Mesothelial cell of epicardium (in vitro differentiated cells): ENCODE data around the gene DHPS. TPM values are rescaled to one million over a fixed set of nuclear protein-coding genes. Genes with fewer than 3 reads are reported as not detected.
"Not testable (repeated sequence)": the region's sequence is repeated elsewhere in the genome, so short reads cannot be mapped to it uniquely, and the experiment has no call there.

Experiments
- DNase-seq, 2 experiments: peaks; one replicate each; pipeline ENCODE4 v3.0.0; 2021; ENCODE audit warnings: low spot score in 2 of 2; ENCODE audit not compliant: unreplicated experiment in 2 of 2
- H3K27ac Mint-ChIP-seq: 2 replicates; pipeline ENCODE4 v1.8.0; 2021; ENCODE audit warnings: mixed read lengths
- H3K27me3 Mint-ChIP-seq: 2 replicates; pipeline ENCODE4 v1.8.0; 2021; ENCODE audit warnings: low read depth, mixed read lengths
- H3K36me3 Mint-ChIP-seq: 2 replicates; pipeline ENCODE4 v1.8.0; 2021; ENCODE audit warnings: mixed read lengths
- H3K4me1 Mint-ChIP-seq: 2 replicates; pipeline ENCODE4 v1.8.0; 2021; ENCODE audit warnings: mixed read lengths
- H3K4me3 Mint-ChIP-seq: 2 replicates; pipeline ENCODE4 v1.8.0; 2021; ENCODE audit warnings: mild to moderate bottlenecking, moderate library complexity, mixed read lengths
- H3K9me3 Mint-ChIP-seq: 2 replicates; pipeline ENCODE4 v1.8.0; 2021; ENCODE audit warnings: mixed read lengths
- CTCF ChIP-seq: fragments of 200-600 bp; sonication (generic); IDR thresholded peaks from one replicate; pipeline ENCODE4 v1.5.0; 2021; ENCODE audit warnings: antibody characterized with exemption; ENCODE audit not compliant: unreplicated experiment
- total RNA-seq: library from RNA; stranded (reverse); gene quantifications from 3 replicates; pipeline ENCODE4 v1.2.1, GENCODE V29; 2021

DHPS gene
- total RNA-seq, 1 donor from 2014 or later, result 97.0 TPM

- H3K27ac Mint-ChIP-seq, result no peak overlapping the region
These were observed 20.1 kb upstream of the DHPS start for GRCh38 chr19:12701596-12702282.

GRCh38 chr19:12698138-12698537, 16.5 kb upstream of the DHPS start:
- peaks cover 20% of the 10 kb centered on the region for H3K36me3 Mint-ChIP-seq
- DNase-seq, result no peak
- peak overlapping the region; percentile 37 for H3K27ac Mint-ChIP-seq
- H3K9me3 Mint-ChIP-seq, result no peaks in the 10 kb centered on the region
- peaks cover 6% of the 10 kb centered on the region for H3K4me1 Mint-ChIP-seq
- no peaks in the 10 kb centered on the region for H3K27me3 Mint-ChIP-seq
- no peak for TF ChIP-seq CTCF
- H3K4me3 Mint-ChIP-seq, result peak overlapping the region; percentile 49

More at GRCh38 chr19:12701596-12702282, 20.1 kb upstream of the DHPS start:
- H3K9me3 Mint-ChIP-seq, result no peaks in the 10 kb centered on the region
- no peak for TF ChIP-seq CTCF
- H3K27me3 Mint-ChIP-seq, result no peaks in the 10 kb centered on the region
- peaks cover 41% of the 10 kb centered on the region for H3K36me3 Mint-ChIP-seq
- peaks cover 2% of the 10 kb centered on the region for H3K4me1 Mint-ChIP-seq
- no peak for DNase-seq
- no peak overlapping the region for H3K4me3 Mint-ChIP-seq

GRCh38 chr19:12697425-12697824, 15.7 kb upstream of the DHPS start:
- not testable (repeated sequence) for H3K4me1 Mint-ChIP-seq, DNase-seq, H3K27me3 Mint-ChIP-seq, H3K9me3 Mint-ChIP-seq
- peak overlapping the region; percentile 51 for H3K4me3 Mint-ChIP-seq
- peak overlapping the region; percentile 30 for H3K27ac Mint-ChIP-seq
- peaks cover 17% of the 10 kb centered on the region for H3K36me3 Mint-ChIP-seq

- peak; percentile 93 to 99 for DNase-seq
- peaks cover 16% of the 10 kb centered on the region for H3K36me3 Mint-ChIP-seq
- H3K4me3 Mint-ChIP-seq, result peak within 1 kb of the TSS; percentile 89
These were observed 15.0 kb upstream of the DHPS start, which contains the start of gene FBXW9 for GRCh38 chr19:12696366-12697335. FBXW9 (minus strand) TSS chr19:12696631; CDS start chr19:12696581, 50 bp downstream.

GRCh38 chr19:12695997-12696365, 14.3 kb upstream of the DHPS start:
- no peak for DNase-seq
- Mint-ChIP-seq H3K27me3 (no peaks in the 10 kb centered on the region), H3K36me3 (peaks cover 11% of the 10 kb centered on the region), H3K27ac (peak overlapping the region; percentile 98), H3K9me3 (no peaks in the 10 kb centered on the region), H3K4me1 (peaks cover 6% of the 10 kb centered on the region), H3K4me3 (peak overlapping the region; percentile 89)
- no peak for TF ChIP-seq CTCF

More at GRCh38 chr19:12696366-12697335, 15.0 kb upstream of the DHPS start, which contains the start of gene FBXW9:
- no peaks in the 10 kb centered on the region for H3K27me3 Mint-ChIP-seq
- peak within 1 kb of the TSS; percentile 98 for H3K27ac Mint-ChIP-seq
- no peak for TF ChIP-seq CTCF
- peaks cover 6% of the 10 kb centered on the region for H3K4me1 Mint-ChIP-seq
- no peaks in the 10 kb centered on the region for H3K9me3 Mint-ChIP-seq

GRCh38 chr19:12695514-12695913, 13.8 kb upstream of the DHPS start:
- H3K36me3 Mint-ChIP-seq, result peaks cover 7% of the 10 kb centered on the region
- peak overlapping the region; percentile 89 for H3K4me3 Mint-ChIP-seq
- no peaks in the 10 kb centered on the region for H3K27me3 Mint-ChIP-seq
- H3K4me1 Mint-ChIP-seq, result peaks cover 6% of the 10 kb centered on the region
- no peak overlapping the region for H3K27ac Mint-ChIP-seq
- no peak for TF ChIP-seq CTCF
- H3K9me3 Mint-ChIP-seq, result no peaks in the 10 kb centered on the region
- DNase-seq, result no peak
